ENCODE data around the gene GPATCH8. TPM values are rescaled to one million over a fixed set of nuclear protein-coding genes. Genes with fewer than 3 reads are reported as not detected.

Gene GPATCH8
- polyA plus RNA-seq, 1 donor from 2014 or later, result 24.5 TPM

DNA sequence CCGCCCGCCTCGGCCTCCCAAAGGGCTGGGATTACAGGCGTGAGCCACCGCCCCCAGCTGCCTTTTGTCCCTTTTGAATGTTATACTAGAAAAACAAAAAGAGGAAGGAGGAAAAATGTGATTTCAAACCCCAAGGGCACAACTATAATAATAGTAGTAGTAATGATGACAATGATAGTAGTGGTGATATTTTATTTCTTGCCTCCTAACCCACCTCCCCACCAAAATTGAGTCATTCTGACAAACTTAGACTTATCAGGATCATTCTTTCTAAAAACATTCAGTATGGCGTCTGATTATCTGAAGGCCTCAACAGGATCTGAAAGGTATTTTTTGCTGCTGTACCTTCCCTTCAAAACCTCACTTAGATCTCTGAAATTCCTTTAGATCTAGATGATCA, 13.6 kb downstream of the GPATCH8 start:
- Histone ChIP-seq H2AFZ (ENCODE audit: low read depth, low read length) (no peak overlapping the region), H3K9me3 (ENCODE audit: low read length) (no peaks in the 10 kb centered on the region), H3F3A (ENCODE audit: insufficient read depth, low read length, poor library complexity, severe bottlenecking) (no peaks in the 10 kb centered on the region), H3K27me3 (ENCODE audit: insufficient read depth, low read depth, low read length) (no peaks in the 10 kb centered on the region), H3K9me2 (ENCODE audit: insufficient read depth, low read length) (no peaks in the 10 kb centered on the region), H3K4me2 (ENCODE audit: low read length) (no peak overlapping the region), H3K36me3 (ENCODE audit: insufficient read depth, low read length) (no peaks in the 10 kb centered on the region), H3K9ac (ENCODE audit: low read length) (no peak overlapping the region), H3K79me2 (replicated peaks; ENCODE audit: insufficient read depth, low read length) (peaks cover 76% of the 10 kb centered on the region), H3K27ac (ENCODE audit: low read length) (no peak overlapping the region), H3K4me3 (ENCODE audit: low read length) (no peak overlapping the region), H4K20me1 (ENCODE audit: insufficient read depth) (no peaks in the 10 kb centered on the region)
- TF ChIP-seq, protein P1, sequence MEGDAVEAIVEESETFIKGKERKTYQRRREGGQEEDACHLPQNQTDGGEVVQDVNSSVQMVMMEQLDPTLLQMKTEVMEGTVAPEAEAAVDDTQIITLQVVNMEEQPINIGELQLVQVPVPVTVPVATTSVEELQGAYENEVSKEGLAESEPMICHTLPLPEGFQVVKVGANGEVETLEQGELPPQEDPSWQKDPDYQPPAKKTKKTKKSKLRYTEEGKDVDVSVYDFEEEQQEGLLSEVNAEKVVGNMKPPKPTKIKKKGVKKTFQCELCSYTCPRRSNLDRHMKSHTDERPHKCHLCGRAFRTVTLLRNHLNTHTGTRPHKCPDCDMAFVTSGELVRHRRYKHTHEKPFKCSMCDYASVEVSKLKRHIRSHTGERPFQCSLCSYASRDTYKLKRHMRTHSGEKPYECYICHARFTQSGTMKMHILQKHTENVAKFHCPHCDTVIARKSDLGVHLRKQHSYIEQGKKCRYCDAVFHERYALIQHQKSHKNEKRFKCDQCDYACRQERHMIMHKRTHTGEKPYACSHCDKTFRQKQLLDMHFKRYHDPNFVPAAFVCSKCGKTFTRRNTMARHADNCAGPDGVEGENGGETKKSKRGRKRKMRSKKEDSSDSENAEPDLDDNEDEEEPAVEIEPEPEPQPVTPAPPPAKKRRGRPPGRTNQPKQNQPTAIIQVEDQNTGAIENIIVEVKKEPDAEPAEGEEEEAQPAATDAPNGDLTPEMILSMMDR (IDR thresholded peaks at IDR 0.05; ENCODE audit: poor library complexity, severe bottlenecking), result no peak
- TF ChIP-seq POLR2AphosphoS5 (IDR thresholded peaks at IDR 0.05) (no peak), MXI1 (conservative IDR thresholded peaks at IDR 0.05; ENCODE audit: poor library complexity, severe bottlenecking) (no peak), EP300 (conservative IDR thresholded peaks at IDR 0.05; ENCODE audit: poor library complexity, severe bottlenecking) (no peak), REST (IDR thresholded peaks at IDR 0.05; ENCODE audit: borderline replicate concordance) (no peak), RAD21 (conservative IDR thresholded peaks at IDR 0.05) (no peak), TAF1 (IDR thresholded peaks at IDR 0.05; ENCODE audit: low read depth) (no peak), SMC3 (conservative IDR thresholded peaks at IDR 0.05; ENCODE audit: poor library complexity) (no peak)

GRCh38 chr17:44487170-44487569, 16.0 kb downstream of the GPATCH8 start:
- no peak overlapping the region for H3K27ac ChIP-seq (ENCODE audit: low read length)
- no peak overlapping the region for H3K9ac ChIP-seq (ENCODE audit: low read length)
- H3K9me3 ChIP-seq (ENCODE audit: low read length), result no peaks in the 10 kb centered on the region
- H3K27me3 ChIP-seq (ENCODE audit: insufficient read depth, low read depth, low read length), result no peaks in the 10 kb centered on the region
- no peak for TF ChIP-seq POLR2AphosphoS5 (IDR thresholded peaks at IDR 0.05)
- no peak for TF ChIP-seq REST (IDR thresholded peaks at IDR 0.05; ENCODE audit: borderline replicate concordance)
- no peak for TF ChIP-seq EZH2 (IDR thresholded peaks at IDR 0.05; ENCODE audit: borderline replicate concordance, insufficient read depth, low read length, poor library complexity, severe bottlenecking)
- TF ChIP-seq TAF1 (IDR thresholded peaks at IDR 0.05; ENCODE audit: low read depth), result no peak
- TF ChIP-seq EP300 (conservative IDR thresholded peaks at IDR 0.05; ENCODE audit: poor library complexity, severe bottlenecking), result no peak
- TF ChIP-seq SMC3 (conservative IDR thresholded peaks at IDR 0.05; ENCODE audit: poor library complexity), result no peak
- TF ChIP-seq RAD21 (conservative IDR thresholded peaks at IDR 0.05), result no peak
- no peak for TF ChIP-seq MXI1 (conservative IDR thresholded peaks at IDR 0.05; ENCODE audit: poor library complexity, severe bottlenecking)
- TF ChIP-seq, protein P1 (IDR thresholded peaks at IDR 0.05; ENCODE audit: poor library complexity, severe bottlenecking), result no peak
- no peak overlapping the region for H2AFZ ChIP-seq (ENCODE audit: low read depth, low read length)
- no peaks in the 10 kb centered on the region for H3K9me2 ChIP-seq (ENCODE audit: insufficient read depth, low read length)
- H3K36me3 ChIP-seq (ENCODE audit: insufficient read depth, low read length), result no peaks in the 10 kb centered on the region
- H3K4me3 ChIP-seq (ENCODE audit: low read length), result no peak overlapping the region
- no peaks in the 10 kb centered on the region for H4K20me1 ChIP-seq (ENCODE audit: insufficient read depth)
- no peak overlapping the region for H3K4me2 ChIP-seq (ENCODE audit: low read length)
- no peaks in the 10 kb centered on the region for H3F3A ChIP-seq (ENCODE audit: insufficient read depth, low read length, poor library complexity, severe bottlenecking)
- H3K79me2 ChIP-seq (replicated peaks; ENCODE audit: insufficient read depth, low read length), result peaks cover 57% of the 10 kb centered on the region

All from neural cell (in vitro differentiated cells).